Mucosa of stomach (tissue), 1 donor: ENCODE measurements around the gene NTRK1.

ENCODE experiments used
- H3K27me3 ChIP-seq: one replicate; pipeline ENCODE4 v1.7.0; 2013; ENCODE audit warnings: mild to moderate bottlenecking, low read length; ENCODE audit not compliant: control insufficient read depth, insufficient read depth
- H3K36me3 ChIP-seq: one replicate; pipeline ENCODE4 v1.7.0; 2013; ENCODE audit warnings: low read length; ENCODE audit not compliant: control insufficient read depth, insufficient read depth
- H3K4me1 ChIP-seq: one replicate; pipeline ENCODE4 v1.7.0; 2013; ENCODE audit warnings: mild to moderate bottlenecking, low read length; ENCODE audit not compliant: control insufficient read depth, insufficient read depth
- H3K4me3 ChIP-seq: one replicate; pipeline ENCODE4 v1.7.0; 2013; ENCODE audit warnings: low read length
- H3K9ac ChIP-seq: one replicate; pipeline ENCODE4 v1.7.0; 2013; ENCODE audit warnings: mild to moderate bottlenecking, low read length, moderate library complexity
- H3K9me3 ChIP-seq: one replicate; pipeline ENCODE4 v1.7.0; 2013; ENCODE audit warnings: mild to moderate bottlenecking, low read length, moderate library complexity; ENCODE audit not compliant: control insufficient read depth
- donor health status: Pancreatic carcinoma.

The NTRK1 gene

GRCh38 chr1:156840186-156840897 lies 20.3 kb upstream of the NTRK1 start:
- Histone ChIP-seq H3K4me1 (peaks cover 10% of the 10 kb centered on the region), H3K9me3 (no peaks in the 10 kb centered on the region), H3K4me3 (no peak overlapping the region), H3K36me3 (no peaks in the 10 kb centered on the region), H3K9ac (no peak overlapping the region), H3K27me3 (peaks cover 90% of the 10 kb centered on the region)

- Histone ChIP-seq H3K9ac (no peak overlapping the region), H3K4me3 (no peak overlapping the region), H3K27me3 (peaks cover 91% of the 10 kb centered on the region), H3K9me3 (no peaks in the 10 kb centered on the region), H3K36me3 (no peaks in the 10 kb centered on the region), H3K4me1 (peaks cover 10% of the 10 kb centered on the region)
Measured at GRCh38 chr1:156840898-156841279, 19.8 kb upstream of the NTRK1 start.

DNA sequence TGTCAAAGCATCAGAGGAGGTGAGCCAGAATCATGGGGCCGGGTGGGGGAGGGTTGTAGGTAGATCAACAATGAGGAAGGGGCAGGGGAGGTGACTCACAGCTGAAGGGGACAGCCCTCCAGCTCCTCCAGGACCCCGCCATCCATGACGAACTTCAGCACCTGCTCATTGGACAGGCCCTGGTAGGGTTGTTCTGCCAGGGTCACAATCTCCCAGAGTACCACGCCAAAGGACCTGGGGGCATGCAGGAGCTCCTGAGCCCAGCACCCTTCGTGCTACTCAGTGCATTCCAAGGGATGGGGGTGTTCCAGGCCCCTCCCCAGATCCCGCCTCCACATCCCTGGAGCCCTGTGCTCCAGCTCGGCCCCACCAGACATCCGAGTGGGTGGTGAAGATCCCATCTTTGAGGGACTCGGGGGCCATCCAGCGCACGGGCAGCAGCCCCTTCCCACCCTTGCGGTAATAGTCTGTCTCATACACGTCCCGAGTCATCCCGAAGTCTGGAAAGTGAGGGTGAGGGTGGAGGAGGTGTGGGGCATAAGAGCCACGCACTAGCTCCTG lies 19.3 kb upstream of the NTRK1 start:
- Histone ChIP-seq H3K4me1 (peaks cover 10% of the 10 kb centered on the region), H3K9me3 (no peaks in the 10 kb centered on the region), H3K4me3 (no peak overlapping the region), H3K27me3 (peaks cover 91% of the 10 kb centered on the region), H3K9ac (no peak overlapping the region), H3K36me3 (no peaks in the 10 kb centered on the region)

DNA sequence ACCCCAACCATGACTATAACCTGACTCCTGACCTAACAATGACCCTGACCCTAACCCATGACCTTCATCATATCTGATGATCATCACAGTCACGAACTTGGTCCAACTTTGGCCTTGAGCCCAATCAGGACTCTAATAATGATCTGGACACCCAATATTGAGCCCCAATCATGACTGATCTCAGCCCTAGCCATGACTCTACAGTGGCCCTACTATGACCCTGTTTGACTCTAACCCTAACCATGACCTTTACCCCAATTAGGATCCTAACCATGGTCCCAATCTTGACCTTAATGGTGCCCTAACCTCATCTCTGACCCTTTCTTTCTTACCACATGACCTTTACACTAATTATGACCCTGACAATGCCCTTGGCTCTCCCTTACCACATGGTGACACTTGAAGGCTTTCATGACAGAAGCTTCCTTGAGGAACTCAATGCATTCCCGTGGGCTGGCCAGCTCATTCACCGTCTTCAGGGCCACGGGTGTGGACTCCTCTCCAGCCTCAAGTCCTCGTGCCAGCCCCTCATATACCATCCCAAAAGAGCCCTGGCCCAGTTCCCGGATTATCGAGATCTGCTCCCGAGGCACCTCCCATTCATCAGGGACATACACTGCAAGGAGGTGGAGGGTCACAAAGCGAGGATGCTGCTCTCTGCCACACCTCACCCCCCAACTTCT lies 17.9 kb upstream of the NTRK1 start:
- H3K36me3 ChIP-seq: no peaks in the 10 kb centered on the region
- H3K4me1 ChIP-seq: peaks cover 7% of the 10 kb centered on the region
- H3K9me3 ChIP-seq: no peaks in the 10 kb centered on the region
- peaks cover 89% of the 10 kb centered on the region for H3K27me3 ChIP-seq
- H3K9ac ChIP-seq: no peak overlapping the region
- no peak overlapping the region for H3K4me3 ChIP-seq

DNA sequence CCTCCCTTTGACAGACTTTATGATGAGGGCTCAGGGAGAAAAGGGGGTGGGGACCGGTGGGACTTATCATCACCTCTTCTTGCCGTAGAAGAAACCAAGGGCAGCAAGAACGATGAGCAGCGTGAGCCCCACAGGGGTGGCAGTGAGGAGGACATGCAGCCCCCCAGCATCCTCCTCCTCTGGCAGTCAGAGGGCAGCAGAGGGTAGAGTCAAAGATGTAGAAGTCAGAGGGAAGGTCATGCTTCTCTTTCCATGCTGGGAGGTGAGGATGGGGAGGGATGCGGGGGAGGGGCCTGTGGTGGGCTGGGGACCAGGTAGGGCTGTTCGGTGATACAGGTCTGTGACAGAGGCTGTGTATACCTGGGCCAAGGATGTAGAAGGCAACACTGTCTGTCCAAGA lies 16.6 kb upstream of the NTRK1 start:
- Histone ChIP-seq H3K9me3 (no peaks in the 10 kb centered on the region), H3K36me3 (no peaks in the 10 kb centered on the region), H3K9ac (no peak overlapping the region), H3K4me3 (no peak overlapping the region), H3K27me3 (peaks cover 89% of the 10 kb centered on the region), H3K4me1 (peaks cover 7% of the 10 kb centered on the region)

DNA sequence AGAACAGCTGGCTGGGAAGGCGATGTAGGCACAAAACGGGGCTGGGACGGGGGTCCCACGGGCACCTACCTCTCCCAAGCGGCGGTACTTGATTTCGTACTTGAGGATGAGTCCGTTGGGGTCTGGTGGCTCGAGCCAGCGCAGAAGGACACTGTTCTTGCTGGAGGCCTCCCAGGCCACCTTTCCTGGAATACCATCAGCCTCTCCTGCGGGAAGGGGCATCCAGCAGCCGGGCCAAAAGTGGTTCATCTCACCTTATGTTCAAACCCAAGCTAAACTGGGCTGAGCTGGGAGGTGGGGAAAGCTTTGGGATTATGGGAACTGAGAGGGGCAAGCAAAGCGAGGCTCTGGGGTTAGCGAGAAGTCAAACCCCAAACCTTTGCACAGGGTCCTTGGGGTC lies 16.0 kb upstream of the NTRK1 start:
- H3K4me1 ChIP-seq: peaks cover 7% of the 10 kb centered on the region
- no peak overlapping the region for H3K4me3 ChIP-seq
- H3K27me3 ChIP-seq: peaks cover 89% of the 10 kb centered on the region
- H3K9ac ChIP-seq: no peak overlapping the region
- no peaks in the 10 kb centered on the region for H3K9me3 ChIP-seq
- H3K36me3 ChIP-seq: no peaks in the 10 kb centered on the region

GRCh38 chr1:156845055-156845952 lies 15.4 kb upstream of the NTRK1 start:
- H3K9me3 ChIP-seq: no peaks in the 10 kb centered on the region
- peaks cover 7% of the 10 kb centered on the region for H3K4me1 ChIP-seq
- H3K36me3 ChIP-seq: no peaks in the 10 kb centered on the region
- no peak overlapping the region for H3K9ac ChIP-seq
- H3K27me3 ChIP-seq: peaks cover 85% of the 10 kb centered on the region
- H3K4me3 ChIP-seq: no peak overlapping the region

DNA sequence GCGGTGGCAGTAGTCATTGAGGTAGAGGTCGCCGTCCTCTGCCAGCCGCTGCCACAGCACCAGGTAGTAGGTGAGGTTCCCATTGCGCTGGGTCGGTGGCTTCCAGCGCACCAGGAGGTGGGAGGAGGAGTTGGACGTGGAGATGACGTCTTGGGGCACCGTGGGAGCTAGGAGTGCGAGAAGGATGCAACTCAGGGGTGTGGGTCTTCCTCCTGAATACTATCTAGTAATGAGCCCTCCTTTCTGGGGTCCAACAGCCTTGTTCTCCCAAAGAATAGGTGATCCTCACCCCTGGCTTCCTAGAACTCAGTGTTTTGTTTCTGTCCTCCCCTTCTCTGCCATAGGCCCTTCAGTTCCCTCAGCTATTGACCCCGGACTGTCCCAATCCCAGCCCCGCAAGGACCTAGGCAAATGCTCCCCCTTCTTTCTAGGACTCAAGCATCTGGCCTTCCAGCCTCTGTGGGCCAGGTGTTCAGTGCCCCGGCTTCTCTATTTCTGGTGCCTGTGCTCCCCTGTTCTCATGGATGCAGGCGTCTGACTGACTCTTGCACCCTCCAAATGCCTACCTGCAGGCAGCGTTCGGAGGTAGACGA lies 14.6 kb upstream of the NTRK1 start:
- Histone ChIP-seq H3K9me3 (no peaks in the 10 kb centered on the region), H3K27me3 (peaks cover 82% of the 10 kb centered on the region), H3K9ac (no peak overlapping the region), H3K36me3 (no peaks in the 10 kb centered on the region), H3K4me3 (no peak overlapping the region), H3K4me1 (peaks cover 7% of the 10 kb centered on the region)

DNA sequence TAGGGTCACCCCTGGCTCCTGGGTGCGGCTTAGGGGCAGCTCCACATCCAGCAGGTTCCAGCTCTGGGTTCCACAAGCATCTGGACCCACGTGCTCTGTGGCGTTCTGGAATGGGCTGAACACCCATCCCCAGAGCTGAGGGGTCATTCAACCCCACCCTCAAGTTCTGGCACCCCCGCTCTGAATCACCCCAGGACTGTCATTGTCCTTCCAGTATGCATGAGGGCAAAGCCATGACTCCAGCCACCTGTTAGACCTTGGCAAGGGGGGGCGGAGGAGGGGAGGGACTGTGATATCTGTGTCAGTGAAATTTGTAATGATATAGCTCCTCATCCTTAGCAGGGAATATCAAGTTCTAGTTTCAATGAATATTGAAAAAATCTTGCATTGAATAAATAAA lies 14.0 kb upstream of the NTRK1 start:
- no peaks in the 10 kb centered on the region for H3K36me3 ChIP-seq
- H3K4me1 ChIP-seq: peaks cover 7% of the 10 kb centered on the region
- peaks cover 83% of the 10 kb centered on the region for H3K27me3 ChIP-seq
- H3K4me3 ChIP-seq: no peak overlapping the region
- H3K9ac ChIP-seq: no peak overlapping the region
- H3K9me3 ChIP-seq: no peaks in the 10 kb centered on the region

DNA sequence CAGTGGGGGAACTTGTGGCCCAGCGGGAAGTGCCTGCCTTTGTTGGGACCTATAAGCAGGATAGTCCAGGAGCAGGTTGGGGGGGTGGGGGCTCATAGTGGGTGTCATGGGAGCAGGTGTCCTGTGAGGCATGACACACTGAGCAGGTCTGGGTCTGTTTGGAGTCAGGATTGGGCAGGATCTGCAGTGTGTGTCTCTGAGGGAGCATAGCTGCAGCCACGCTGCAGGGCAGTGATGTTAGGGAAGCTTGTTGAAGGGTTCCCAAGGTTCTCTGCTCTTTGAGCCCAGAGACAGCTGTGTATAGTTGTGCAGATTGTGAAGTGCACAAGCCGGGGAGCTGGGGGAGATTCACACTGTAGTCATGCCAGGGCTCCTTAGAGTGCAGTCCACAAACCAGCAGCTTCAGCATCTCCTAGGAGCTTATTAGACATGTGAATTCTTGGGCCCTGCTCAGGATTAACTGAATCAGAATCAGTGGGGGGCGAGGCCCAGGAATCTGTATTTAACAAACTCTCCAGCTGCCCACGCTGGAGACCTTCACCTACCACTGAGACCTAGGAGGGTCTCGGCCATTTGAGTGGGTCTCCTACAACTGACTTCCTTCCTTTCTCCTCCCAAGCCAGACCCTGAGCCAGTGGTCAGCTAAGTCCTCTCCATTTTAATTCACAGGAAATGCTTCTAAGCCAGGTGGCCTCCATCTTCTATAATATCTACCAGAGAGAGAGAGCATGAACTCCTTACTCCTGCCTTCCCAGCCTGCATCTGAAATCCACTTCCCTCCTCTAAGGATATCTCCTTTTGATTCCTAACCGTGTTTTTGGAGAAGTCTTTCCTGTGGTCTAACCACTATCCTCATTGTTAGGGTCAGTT lies 12.8 kb upstream of the NTRK1 start:
- Histone ChIP-seq H3K9ac (no peak overlapping the region), H3K27me3 (peaks cover 79% of the 10 kb centered on the region), H3K9me3 (no peaks in the 10 kb centered on the region), H3K4me1 (peaks cover 14% of the 10 kb centered on the region), H3K4me3 (no peak overlapping the region), H3K36me3 (no peaks in the 10 kb centered on the region)
